Common myeloid progenitor, CD34-positive (primary cell): ENCODE data around the gene STON2.

Experiments used
- CTCF ChIA-PET: fragments of 350-600 bp; sonication (Branson Sonifier 250); formaldehyde crosslinking; loops from one replicate; lab custom pipeline; 2021; ENCODE audit warnings: antibody characterized with exemption; lab: Charles Lee
- POLR2A ChIA-PET: fragments of 350-600 bp; sonication (Branson Sonifier 250); formaldehyde crosslinking; loops from one replicate; lab custom pipeline; 2021; ENCODE audit warnings: antibody characterized with exemption; lab: Charles Lee
- DNase-seq, 3 donors: peaks; one replicate each; pipeline versions ENCODE4 v3.0.0 to v3.0.0-alpha.2; 2013
- H3K27ac ChIP-seq, 2 experiments: 1 replicate in 1 of 2; 2 replicates in 1 of 2; pipeline ENCODE4 v1.7.0; 2013; ENCODE audit warnings: inconsistent platforms in 2 of 2, low read length in 2 of 2, mild to moderate bottlenecking in 2 of 2, low read depth in 1 of 2, moderate library complexity in 1 of 2; ENCODE audit not compliant: severe bottlenecking in 2 of 2, insufficient read depth in 1 of 2, poor library complexity in 1 of 2
- H3K27me3 ChIP-seq, 5 experiments: replicated peaks in 2 of 5; 1 replicate in 3 of 5; 2 replicates in 2 of 5; pipeline versions ENCODE4 v1.6.1 to v1.7.0; 2013; ENCODE audit warnings: low read length in 4 of 5, mild to moderate bottlenecking in 2 of 5, moderate library complexity in 2 of 5, inconsistent platforms in 1 of 5; ENCODE audit not compliant: insufficient read depth in 5 of 5, control insufficient read depth in 4 of 5
- H3K36me3 ChIP-seq, 4 experiments: 1 replicate in 2 of 4; 2 replicates in 2 of 4; pipeline versions ENCODE4 v1.6.1 to v1.7.0; 2013; ENCODE audit warnings: low read length in 3 of 4, control low read depth in 1 of 4, mild to moderate bottlenecking in 1 of 4; ENCODE audit not compliant: control insufficient read depth in 4 of 4, insufficient read depth in 4 of 4
- H3K4me1 ChIP-seq, 4 experiments: 1 replicate in 3 of 4; 2 replicates in 1 of 4; pipeline versions ENCODE4 v1.6.1 to v1.7.1; 2013; ENCODE audit warnings: low read length in 3 of 4, mild to moderate bottlenecking in 3 of 4, control low read depth in 1 of 4, inconsistent platforms in 1 of 4, moderate library complexity in 1 of 4; ENCODE audit not compliant: control insufficient read depth in 4 of 4, insufficient read depth in 4 of 4; ENCODE audit errors: control extremely low read depth in 1 of 4
- H3K4me3 ChIP-seq, 7 experiments: 1 replicate in 4 of 7; 2 replicates in 3 of 7; pipeline versions ENCODE4 v1.5.1 to v1.7.0; 2013; ENCODE audit warnings: mild to moderate bottlenecking in 7 of 7, low read length in 6 of 7, moderate library complexity in 6 of 7, inconsistent platforms in 2 of 7, low read depth in 2 of 7, control low read depth in 1 of 7; ENCODE audit not compliant: insufficient read depth in 4 of 7, control insufficient read depth in 1 of 7; ENCODE audit errors: extremely low read depth in 1 of 7
- H3K9me3 ChIP-seq, 5 experiments: 1 replicate in 4 of 5; 2 replicates in 1 of 5; pipeline versions ENCODE4 v1.6.1 to v1.7.1; 2013; ENCODE audit warnings: low read length in 4 of 5, mild to moderate bottlenecking in 2 of 5, inconsistent platforms in 1 of 5, low read depth in 1 of 5, moderate library complexity in 1 of 5; ENCODE audit not compliant: control insufficient read depth in 4 of 5, insufficient read depth in 2 of 5; ENCODE audit errors: control extremely low read depth in 1 of 5
- WGBS: methylation state at CpG from one replicate; pipeline ENCODE4 v1.1.5; 2013; ENCODE audit not compliant: insufficient coverage; 5-methylcytosine and 5-hydroxymethylcytosine counted together

STON2 gene

DNA sequence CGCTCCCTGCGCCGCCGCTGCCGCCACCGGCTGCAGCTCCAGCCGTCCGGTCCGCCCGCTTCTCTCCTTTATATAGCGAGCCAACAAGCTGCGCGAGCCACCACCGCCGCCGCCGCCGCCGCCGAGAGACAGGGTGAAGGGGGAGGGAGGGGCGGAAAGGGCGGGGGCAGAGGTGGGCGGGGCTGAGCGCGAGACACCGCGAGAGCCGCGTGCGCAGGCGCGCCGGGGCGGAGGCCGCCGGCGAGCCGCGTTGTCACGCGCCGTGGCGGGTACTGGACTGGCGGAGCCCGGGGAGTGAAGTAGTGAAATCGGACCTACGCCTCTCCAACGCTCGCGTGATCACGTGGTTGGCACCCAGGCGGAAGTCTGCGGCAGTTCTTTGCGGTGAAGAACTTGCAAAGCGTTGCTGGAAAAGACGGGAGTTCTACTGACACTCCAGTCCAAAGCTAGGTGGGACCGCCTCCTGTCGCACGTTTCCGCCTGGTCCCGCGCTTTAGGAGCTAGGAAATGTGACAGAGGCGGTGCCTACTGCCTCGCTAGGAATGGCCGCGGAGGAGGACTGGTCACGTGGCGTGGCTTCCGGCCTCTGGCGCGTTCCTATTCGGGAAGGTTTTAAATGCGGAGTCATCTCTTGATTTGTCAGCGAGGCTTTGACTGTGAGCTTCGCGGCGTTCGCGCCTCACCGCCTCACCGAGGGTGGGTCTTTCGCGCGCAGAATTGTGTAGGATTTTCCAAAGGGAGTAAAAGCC is 179.1 kb downstream of the STON2 start, which contains the start of gene GTF2A1:
TSS of gene GTF2A1 (minus strand) at position 130 of the 749 bp plus-strand sequence. CDS start 441 bp downstream, outside the sequence.
- Histone ChIP-seq H3K27ac (peak within 1 kb of the TSS; percentile 98 to 99), H3K4me3 (peak within 1 kb of the TSS; percentile 73 to 99 (median 93)), H3K4me1 (peaks cover 15 to 34% (median 29%) of the 10 kb centered on the region in 4 experiments), H3K9me3 (no peaks in the 10 kb centered on the region), H3K36me3 (peaks cover 0 to 2% (median under 1%) of the 10 kb centered on the region in 4 experiments), H3K27me3 (no peaks in the 10 kb centered on the region)
- WGBS: under 1% methylated on average over 63 of the region's 84 CpGs
- ChIA-PET CTCF (interaction anchor here (0.7 to 3.7 kb wide), 5 partner anchors 13 to 309 kb away, joined by 3 to 8 read pairs (median 4); no protein-coding TSS in a partner anchor), POLR2A (interaction anchor here (0.8 to 1.3 kb wide), 5 partner anchors 51 to 313 kb away, joined by 3 to 7 read pairs (median 4); partner anchors contain the start of gene SEL1L)
- DNase-seq: peak; percentile 97 to 99 (median 99)

DNA sequence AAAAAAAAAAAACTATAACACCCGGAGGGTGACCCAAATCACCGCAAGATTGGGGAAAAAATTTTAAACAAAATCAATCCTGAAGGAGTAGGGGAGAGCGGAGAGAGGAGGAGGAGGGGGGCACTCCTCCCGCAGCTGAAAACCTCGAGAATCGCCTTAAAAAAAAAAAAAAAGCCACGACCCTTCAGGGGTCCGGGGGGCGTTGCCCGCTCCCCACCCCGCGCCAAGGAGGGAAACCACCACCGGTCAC is 179.6 kb downstream of the STON2 start:
- Histone ChIP-seq H3K27ac (peak overlapping the region; percentile 88 to 93), H3K9me3 (no peaks in the 10 kb centered on the region), H3K4me1 (peaks cover 15 to 34% (median 29%) of the 10 kb centered on the region in 4 experiments), H3K27me3 (no peaks in the 10 kb centered on the region), H3K4me3 (peak overlapping the region; percentile 55 to 97 (median 81)), H3K36me3 (peaks cover 0 to 7% (median 4%) of the 10 kb centered on the region in 4 experiments)
- CTCF ChIA-PET: interaction anchor here (1.2 kb wide), 1 partner anchor 51 kb away, joined by 4 read pairs; no protein-coding TSS in a partner anchor
- POLR2A ChIA-PET: interaction anchor here (0.8 to 1.3 kb wide), 5 partner anchors 51 to 313 kb away, joined by 3 to 7 read pairs (median 4); partner anchors contain the start of gene SEL1L
- 0% methylated on average over 5 of the region's 13 CpGs for WGBS
- no peak for DNase-seq

DNA sequence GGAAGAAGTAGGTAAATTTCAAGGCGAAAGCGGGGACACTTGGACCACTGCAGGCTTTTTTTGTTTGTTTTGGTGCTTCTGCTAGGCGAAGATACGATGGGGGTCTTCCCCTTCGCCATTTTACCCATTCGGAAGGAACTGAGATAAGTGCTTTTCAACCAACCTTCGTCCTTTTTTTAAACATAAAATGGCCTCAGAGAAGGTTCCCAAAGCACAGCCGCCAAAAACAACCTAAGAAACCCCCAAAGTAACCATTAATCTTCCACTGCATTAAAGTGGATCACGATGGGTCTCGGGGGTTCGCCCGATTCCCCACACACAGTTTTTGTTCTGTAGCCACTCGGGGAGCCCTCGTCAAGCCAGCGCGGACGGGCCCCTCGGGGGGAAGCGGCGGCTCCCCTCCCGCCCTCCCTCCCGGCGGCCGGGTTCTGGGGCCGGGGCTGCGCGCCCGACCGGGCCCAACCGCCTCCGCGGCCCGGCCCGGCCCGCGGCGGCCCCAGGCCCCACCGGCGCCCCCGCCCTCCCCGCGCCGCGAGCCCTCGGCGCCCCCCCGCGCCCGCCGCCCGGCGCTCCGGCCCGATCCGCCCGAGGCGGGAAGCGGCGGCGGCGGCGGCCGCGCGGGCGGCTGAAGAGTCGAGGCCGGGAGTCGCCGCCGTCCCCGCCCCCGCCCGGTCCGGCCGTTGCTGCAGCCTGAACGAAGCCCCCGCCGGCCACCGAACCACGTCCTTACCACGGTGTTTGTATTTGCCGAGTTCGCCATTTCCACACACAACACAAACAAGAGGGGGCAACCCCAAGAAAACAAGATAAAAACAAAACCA is 180.2 kb downstream of the STON2 start:
- under 1% methylated on average over 43 of the region's 84 CpGs for WGBS
- POLR2A ChIA-PET: interaction anchor here (0.8 to 1.3 kb wide), 4 partner anchors 50 to 314 kb away, joined by 3 to 5 read pairs (median 4); partner anchors contain the start of gene SEL1L
- peak; percentile 60 to 80 (median 74) for DNase-seq

DNA sequence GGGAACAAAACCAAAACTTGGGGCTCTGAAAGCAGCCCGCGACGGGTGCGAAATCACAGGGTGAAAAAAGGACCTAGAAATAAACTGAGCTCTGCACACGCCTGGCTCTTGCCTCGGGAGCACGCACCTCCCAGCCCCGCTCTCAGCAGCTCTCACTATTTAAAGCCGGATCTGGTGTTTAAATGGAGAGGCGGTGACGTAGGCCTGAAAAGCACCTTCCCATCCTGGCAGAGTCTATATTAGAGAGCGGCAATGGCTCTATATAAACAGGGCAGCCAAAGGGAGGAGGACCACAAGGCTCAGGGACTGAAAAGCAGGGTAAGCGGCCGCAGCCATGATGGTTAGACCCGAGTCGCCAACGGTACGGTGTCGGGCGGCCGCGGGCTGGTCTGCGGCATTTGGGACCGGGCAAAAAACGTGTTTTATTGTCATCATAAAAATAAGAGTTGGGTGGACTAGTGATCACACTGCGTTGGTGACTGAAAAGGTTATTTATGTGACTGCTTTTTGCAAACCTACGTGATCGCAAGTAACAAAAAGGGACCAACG is 180.8 kb downstream of the STON2 start:
- Histone ChIP-seq H3K27me3 (no peaks in the 10 kb centered on the region), H3K27ac (peak overlapping the region; percentile 93 to 97), H3K4me3 (peak overlapping the region; percentile 44 to 99 (median 93)), H3K4me1 (peaks cover 15 to 34% (median 29%) of the 10 kb centered on the region in 4 experiments), H3K36me3 (peaks cover 0 to 13% (median 8%) of the 10 kb centered on the region in 4 experiments), H3K9me3 (no peaks in the 10 kb centered on the region)
- POLR2A ChIA-PET: interaction anchor here (0.6 to 1.1 kb wide), 3 partner anchors 10 to 264 kb away, joined by 3 read pairs; partner anchors contain the start of gene TSHR
- 0% methylated on average over 27 of the region's 29 CpGs for WGBS
- peak; percentile 95 to 98 (median 97) for DNase-seq
- CTCF ChIA-PET: interaction anchor here (0.6 to 1.3 kb wide), 7 partner anchors 10 to 289 kb away, joined by 3 to 5 read pairs (median 3); no protein-coding TSS in a partner anchor

More for the DNA sequence above, 180.2 kb downstream of the STON2 start:
- H3K4me1 ChIP-seq: peaks cover 15 to 34% (median 29%) of the 10 kb centered on the region in 4 experiments
- peaks cover 0 to 13% (median 8%) of the 10 kb centered on the region in 4 experiments for H3K36me3 ChIP-seq
- peak overlapping the region; percentile 55 to 99 (median 93) for H3K4me3 ChIP-seq
- H3K9me3 ChIP-seq: no peaks in the 10 kb centered on the region
- H3K27me3 ChIP-seq: no peaks in the 10 kb centered on the region
- H3K27ac ChIP-seq: peak overlapping the region; percentile 93 to 97
- CTCF ChIA-PET: interaction anchor here (0.6 to 1.3 kb wide), 2 partner anchors 50 to 277 kb away, joined by 3 read pairs; no protein-coding TSS in a partner anchor

DNA sequence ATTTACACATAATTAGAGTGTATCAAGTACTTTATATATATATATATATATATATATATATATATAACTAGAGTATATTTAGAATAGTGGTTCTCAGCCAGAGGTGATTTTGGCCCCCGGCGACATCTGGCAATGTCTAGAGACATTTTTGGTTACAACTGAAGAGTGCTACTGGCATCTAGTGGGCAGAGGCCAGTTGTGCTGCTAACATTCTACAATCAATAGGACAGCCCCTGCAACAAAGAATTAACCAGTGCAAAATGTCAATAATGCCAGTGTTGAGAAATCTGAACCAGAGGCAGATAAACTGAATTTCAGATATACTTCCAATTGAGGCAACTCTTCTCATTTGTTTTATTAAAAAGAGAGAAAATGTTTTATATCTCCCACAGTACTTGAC is 188.3 kb downstream of the STON2 start:
- ChIA-PET CTCF (interaction anchor here (0.7 to 7.1 kb wide), 15 partner anchors 16 to 276 kb away, joined by 3 to 48 read pairs (median 4); partner anchors contain the start of gene TSHR), POLR2A (no interaction called here)
- peak; percentile 69 to 85 (median 81) for DNase-seq
- Histone ChIP-seq H3K27me3 (no peaks in the 10 kb centered on the region), H3K9me3 (no peaks in the 10 kb centered on the region), H3K4me3 (no peak overlapping the region), H3K4me1 (peaks cover 3 to 8% (median 5%) of the 10 kb centered on the region in 4 experiments), H3K27ac (no peak overlapping the region), H3K36me3 (peaks cover 17 to 58% (median 28%) of the 10 kb centered on the region in 4 experiments)
- no CpG with 5 or more reads among the region's 2 CpGs for WGBS
